ENCODE results near the gene TRIM24.
A peak's percentile ranks its signal among the peaks of the same experiment; 100 is the strongest.
"Not testable (repeated sequence)": the region's sequence is repeated elsewhere in the genome, so short reads cannot be mapped to it uniquely, and the experiment has no call there.

TRIM24 gene
- 30.1 to 37.4 (median 32.7) reads per million in 4 donors for total RNA-seq

GRCh38 chr7:138460176-138460648 is at the start of gene TRIM24:
Gene TRIM24 (plus strand): TSS chr7:138460259. CDS start chr7:138460549, 290 bp downstream.
- DNase-seq, result peak; percentile 94 to 99 (median 95)

GRCh38 chr7:138412077-138412476 is 48.0 kb upstream of the TRIM24 start:
- not testable (repeated sequence) for DNase-seq

GRCh38 chr7:138412921-138413320 is 47.1 kb upstream of the TRIM24 start:
- DNase-seq, result not testable (repeated sequence)

- DNase-seq, result no peak
Observed at GRCh38 chr7:138417078-138417700, 42.9 kb upstream of the TRIM24 start.

GRCh38 chr7:138417764-138418163 is 42.3 kb upstream of the TRIM24 start:
- no peak for DNase-seq

GRCh38 chr7:138418403-138418802 is 41.7 kb upstream of the TRIM24 start:
- DNase-seq, result not testable (repeated sequence)

GRCh38 chr7:138425026-138425425 is 35.0 kb upstream of the TRIM24 start:
- DNase-seq, result no peak

GRCh38 chr7:138429577-138430250 is 30.3 kb upstream of the TRIM24 start:
- no peak for DNase-seq

- no peak for DNase-seq
Observed at GRCh38 chr7:138431517-138431916, 28.5 kb upstream of the TRIM24 start.

GRCh38 chr7:138433583-138434443 is 26.2 kb upstream of the TRIM24 start:
- no peak for DNase-seq

- DNase-seq, result no peak
Observed at GRCh38 chr7:138434597-138435019, 25.5 kb upstream of the TRIM24 start.

GRCh38 chr7:138435231-138435919 is 24.7 kb upstream of the TRIM24 start:
- DNase-seq, result no peak

- DNase-seq, result no peak
Observed at GRCh38 chr7:138436388-138436787, 23.7 kb upstream of the TRIM24 start.

GRCh38 chr7:138440460-138440859 is 19.6 kb upstream of the TRIM24 start:
- DNase-seq, result no peak

- no peak for DNase-seq
Observed at GRCh38 chr7:138442822-138443221, 17.2 kb upstream of the TRIM24 start.

- peak in 2 of 5 donors; percentile 16 to 20 for DNase-seq
Observed at GRCh38 chr7:138449580-138449979, 10.5 kb upstream of the TRIM24 start.

- no peak for DNase-seq
Observed at GRCh38 chr7:138455609-138456008, 4.5 kb upstream of the TRIM24 start.

GRCh38 chr7:138456220-138456619 is 3.8 kb upstream of the TRIM24 start:
- no peak for DNase-seq

GRCh38 chr7:138458576-138459412 is 1.3 kb upstream of the TRIM24 start:
- no peak for DNase-seq

- peak in 2 of 5 donors; percentile 95 to 97 for DNase-seq
Observed at GRCh38 chr7:138459413-138460175, 465 bp upstream of the TRIM24 start.

Measured in T-helper 1 cell (primary cell).